Osteocyte (in vitro differentiated cells): ENCODE results near the gene GABRR2. TPM values are rescaled to one million over a fixed set of nuclear protein-coding genes. Genes with fewer than 3 reads are reported as not detected.

Source experiments
- DNase-seq: peaks from one replicate; pipeline ENCODE4 v3.0.0; 2021; ENCODE audit warnings: mixed read lengths; ENCODE audit not compliant: unreplicated experiment; ENCODE audit errors: extremely low spot score
- H3K27ac Mint-ChIP-seq: one replicate; pipeline ENCODE4 v1.8.0; 2021; ENCODE audit warnings: mild to moderate bottlenecking, mixed read lengths; ENCODE audit not compliant: unreplicated experiment
- H3K27me3 Mint-ChIP-seq: one replicate; pipeline ENCODE4 v1.8.0; 2021; ENCODE audit warnings: mixed read lengths; ENCODE audit not compliant: unreplicated experiment
- H3K36me3 Mint-ChIP-seq: one replicate; pipeline ENCODE4 v1.8.0; 2021; ENCODE audit warnings: mixed read lengths; ENCODE audit not compliant: unreplicated experiment
- H3K4me1 Mint-ChIP-seq: one replicate; pipeline ENCODE4 v1.8.0; 2021; ENCODE audit warnings: mixed read lengths; ENCODE audit not compliant: unreplicated experiment
- H3K4me3 Mint-ChIP-seq: one replicate; pipeline ENCODE4 v1.8.0; 2021; ENCODE audit warnings: mild to moderate bottlenecking, moderate library complexity, mixed read lengths; ENCODE audit not compliant: unreplicated experiment
- H3K9me3 Mint-ChIP-seq: one replicate; pipeline ENCODE4 v1.8.0; 2021; ENCODE audit warnings: mixed read lengths; ENCODE audit not compliant: unreplicated experiment
- CTCF ChIP-seq: fragments of 200-600 bp; sonication (generic); IDR thresholded peaks from 2 replicates; pipeline ENCODE4 v1.5.0; 2021; ENCODE audit warnings: antibody characterized with exemption, mild to moderate bottlenecking, moderate library complexity
- total RNA-seq: library from RNA; stranded (reverse); gene quantifications from 2 replicates; pipeline ENCODE4 v1.2.1, GENCODE V29; 2021

The GABRR2 gene
- total RNA-seq, 1 donor from 2014 or later: 0.97 TPM

- Mint-ChIP-seq H3K4me1 (peaks cover 2% of the 10 kb centered on the region), H3K27ac (no peak overlapping the region), H3K9me3 (no peaks in the 10 kb centered on the region), H3K27me3 (peaks cover 42% of the 10 kb centered on the region), H3K36me3 (no peaks in the 10 kb centered on the region), H3K4me3 (no peak overlapping the region)
- no peak for TF ChIP-seq CTCF
- no peak for DNase-seq
These were observed 99.7 kb downstream of the GABRR2 start for GRCh38 chr6:89215391-89215790.

GRCh38 chr6:89214197-89214596 lies 100.9 kb downstream of the GABRR2 start:
- Mint-ChIP-seq H3K36me3 (no peaks in the 10 kb centered on the region), H3K27me3 (peaks cover 42% of the 10 kb centered on the region), H3K27ac (no peak overlapping the region), H3K4me1 (peaks cover 2% of the 10 kb centered on the region), H3K9me3 (no peaks in the 10 kb centered on the region), H3K4me3 (no peak overlapping the region)
- TF ChIP-seq CTCF: no peak
- DNase-seq: no peak

- TF ChIP-seq CTCF: no peak
- Mint-ChIP-seq H3K27ac (no peak overlapping the region), H3K4me1 (peaks cover 2% of the 10 kb centered on the region), H3K4me3 (no peak overlapping the region), H3K9me3 (no peaks in the 10 kb centered on the region), H3K36me3 (no peaks in the 10 kb centered on the region), H3K27me3 (peaks cover 37% of the 10 kb centered on the region)
- DNase-seq: peak; percentile 6
These were observed 102.6 kb downstream of the GABRR2 start for GRCh38 chr6:89212472-89212871.

GRCh38 chr6:89209457-89209856 lies 105.6 kb downstream of the GABRR2 start:
- Mint-ChIP-seq H3K27me3 (peaks cover 22% of the 10 kb centered on the region), H3K4me3 (no peak overlapping the region), H3K36me3 (no peaks in the 10 kb centered on the region), H3K9me3 (no peaks in the 10 kb centered on the region), H3K4me1 (no peaks in the 10 kb centered on the region), H3K27ac (no peak overlapping the region)
- DNase-seq: peak; percentile 21
- TF ChIP-seq CTCF: no peak

GRCh38 chr6:89208551-89208950 lies 106.5 kb downstream of the GABRR2 start:
- H3K4me3 Mint-ChIP-seq: no peak overlapping the region
- no peaks in the 10 kb centered on the region for H3K4me1 Mint-ChIP-seq
- H3K27ac Mint-ChIP-seq: no peak overlapping the region
- TF ChIP-seq CTCF: no peak
- H3K27me3 Mint-ChIP-seq: peaks cover 15% of the 10 kb centered on the region
- no peaks in the 10 kb centered on the region for H3K36me3 Mint-ChIP-seq
- H3K9me3 Mint-ChIP-seq: no peaks in the 10 kb centered on the region
- peak; percentile 59 for DNase-seq

Other genes starting within 250 kb of the GABRR2 start
- gene PNRC1, start 234.5 kb downstream of the GABRR2 start, total RNA-seq: 157 and 160 TPM in 2 replicates
- gene SRSF12, start 197.2 kb downstream of the GABRR2 start, total RNA-seq: 3.7 TPM in 2 replicates
- gene PM20D2, start 169.2 kb downstream of the GABRR2 start, total RNA-seq: 7.9 and 9.2 TPM in 2 replicates
- gene GABRR1, start 97.9 kb downstream of the GABRR2 start, total RNA-seq: not detected in 2 replicates
- 38.8 and 39.6 TPM in 2 replicates for gene UBE2J1, start 37.4 kb upstream of the GABRR2 start, total RNA-seq
- gene RRAGD, start 97.0 kb upstream of the GABRR2 start, total RNA-seq: 4.5 TPM in 2 replicates
- gene ANKRD6, start 117.9 kb upstream of the GABRR2 start, total RNA-seq: 5.5 and 7.1 TPM in 2 replicates